PC-9 (cell line): ENCODE data around the gene PIK3IP1. TPM values are rescaled to one million over a fixed set of nuclear protein-coding genes. Genes with fewer than 3 reads are reported as not detected.

ENCODE experiments used
- BruUV-seq: library from RNA; stranded (reverse); fragments of 400-500 nt; replicated peaks from 2 replicates; lab custom pipeline; 2021; lab: Mats Ljungman, UMichigan
- CTCF ChIA-PET: fragments of 300-600 bp; sonication (Branson Sonifier 250); formaldehyde crosslinking; loops from one replicate; lab custom pipeline; 2022; ENCODE audit warnings: antibody characterized with exemption; lab: Charles Lee
- POLR2A ChIA-PET: fragments of 300-600 bp; sonication (Branson Sonifier 250); formaldehyde crosslinking; loops from one replicate; lab custom pipeline; 2022; ENCODE audit warnings: antibody characterized with exemption; ENCODE audit not compliant: unreplicated experiment; lab: Charles Lee
- DNase-seq, 2 experiments: peaks; one replicate each; pipeline versions ENCODE4 v3.0.0 to v3.0.0-alpha.2; 2015 to 2022; ENCODE audit warnings: mixed read lengths in 1 of 2
- H2AFZ ChIP-seq: fragments of 200-600 bp; sonication (generic); 2 replicates; pipeline ENCODE4 v1.8.1; 2017; ENCODE audit warnings: antibody characterized with exemption
- H3F3A ChIP-seq: fragments of 200-600 bp; sonication (generic); 2 replicates; pipeline ENCODE4 v1.8.1; 2017; ENCODE audit warnings: antibody characterized with exemption, mild to moderate bottlenecking, low read depth; ENCODE audit not compliant: insufficient read depth
- H3K27ac ChIP-seq: fragments of 200-600 bp; sonication (generic); 2 replicates; pipeline ENCODE4 v1.6.1; 2016; ENCODE audit warnings: mixed run types
- H3K27me3 ChIP-seq: fragments of 200-600 bp; sonication (generic); 2 replicates; pipeline ENCODE4 v1.6.1; 2016; ENCODE audit warnings: low read depth, mixed run types; ENCODE audit not compliant: insufficient read depth
- H3K36me3 ChIP-seq: fragments of 200-600 bp; sonication (generic); 2 replicates; pipeline ENCODE4 v1.6.1; 2016; ENCODE audit warnings: low read depth, mixed run types
- H3K4me1 ChIP-seq: fragments of 200-600 bp; sonication (generic); replicated peaks from 2 replicates; pipeline ENCODE4 v1.6.1; 2016; ENCODE audit warnings: mixed run types; ENCODE audit not compliant: insufficient read depth
- H3K4me2 ChIP-seq: fragments of 200-600 bp; sonication (generic); 2 replicates; pipeline ENCODE4 v1.6.1; 2017; ENCODE audit warnings: mixed run types
- H3K4me3 ChIP-seq: fragments of 200-600 bp; sonication (generic); 2 replicates; pipeline ENCODE4 v1.6.1; 2016; ENCODE audit warnings: mixed run types
- H3K79me2 ChIP-seq: fragments of 200-600 bp; sonication (generic); 2 replicates; pipeline ENCODE4 v1.6.1; 2017; ENCODE audit warnings: low read depth, mixed run types
- H3K9me2 ChIP-seq: fragments of 200-600 bp; sonication (generic); 2 replicates; pipeline ENCODE4 v1.8.1; 2017; ENCODE audit warnings: mild to moderate bottlenecking; ENCODE audit not compliant: insufficient read depth
- H3K9me3 ChIP-seq: fragments of 200-600 bp; sonication (generic); 2 replicates; pipeline ENCODE4 v1.8.1; 2016; ENCODE audit warnings: low read depth; ENCODE audit not compliant: insufficient read depth
- H4K20me1 ChIP-seq: fragments of 200-600 bp; sonication (generic); 2 replicates; pipeline ENCODE4 v1.8.1; 2017; ENCODE audit not compliant: insufficient read depth
- CTCF ChIP-seq: fragments of 200-600 bp; sonication (generic); conservative IDR thresholded peaks from 2 replicates; pipeline ENCODE4 v1.6.1; 2017; ENCODE audit warnings: mixed run types, antibody characterized with exemption, mild to moderate bottlenecking, moderate library complexity
- EZH2 ChIP-seq: fragments of 200-600 bp; sonication (generic); IDR thresholded peaks from 2 replicates; pipeline ENCODE4 v1.8.0; 2017; ENCODE audit warnings: antibody characterized with exemption, low read depth
- intact Hi-C: fragments of 100-400 bp; cut with micrococcal nuclease; formaldehyde crosslinking; loops from one replicate; pipeline ENCODE4 v1.10.0; 2022; ENCODE audit not compliant: unreplicated experiment
- total RNA-seq: library from RNA; stranded (reverse); gene quantifications from 2 replicates; pipeline ENCODE4 v1.2.3, GENCODE V29; 2021

The PIK3IP1 gene
- total RNA-seq, 1 experiment from 2014 or later = 15.7 TPM

DNA sequence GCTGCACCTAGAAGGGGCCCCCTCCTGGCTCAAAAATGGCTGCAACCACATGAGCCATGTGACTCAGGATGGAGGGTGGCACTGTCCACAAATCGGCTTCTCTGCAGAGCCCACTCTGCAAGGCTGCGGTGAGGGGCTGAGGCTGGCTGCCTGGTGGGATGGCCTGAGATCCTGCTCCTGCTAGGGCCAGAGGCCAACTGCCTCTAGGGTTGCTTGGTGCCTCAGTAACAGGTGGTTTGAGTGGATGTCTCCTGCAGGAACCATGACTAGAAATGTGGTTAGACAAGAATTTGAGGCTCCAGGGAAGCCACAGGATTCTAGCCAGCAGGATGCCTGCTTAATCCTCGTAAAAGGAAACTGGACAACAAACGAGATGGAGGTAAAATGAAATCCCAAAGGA lies 36.7 kb upstream of the PIK3IP1 start:
- CTCF ChIA-PET = no interaction called here
- Histone ChIP-seq H3K36me3 (peaks cover 49% of the 10 kb centered on the region), H3K4me1 (peaks cover 15% of the 10 kb centered on the region), H3K4me2 (no peak overlapping the region), H2AFZ (no peak overlapping the region), H3K27me3 (no peaks in the 10 kb centered on the region), H3K27ac (0 out of 2 replicates have a peak overlapping the region, but pooled peaks have one; percentile 12), H4K20me1 (peaks cover 5% of the 10 kb centered on the region; the same call in 1 of the 2 replicates), H3K9me2 (no peaks in the 10 kb centered on the region), H3K4me3 (no peak overlapping the region), H3K9me3 (no peaks in the 10 kb centered on the region), H3F3A (peaks cover 9% of the 10 kb centered on the region; the same call in 1 of the 2 replicates), H3K79me2 (no peaks in the 10 kb centered on the region)
- no peak for TF ChIP-seq CTCF
- TF ChIP-seq EZH2 = no peak
- no TSS peak for BruUV-seq
- peak; percentile 39 to 63 for DNase-seq
- intact Hi-C loops = no loop called here
- POLR2A ChIA-PET = no interaction called here

GRCh38 chr22:31328544-31328960 lies 36.3 kb upstream of the PIK3IP1 start:
- Histone ChIP-seq H2AFZ (no peak overlapping the region), H3K27ac (no peak overlapping the region), H3K27me3 (no peaks in the 10 kb centered on the region), H3F3A (peaks cover 5% of the 10 kb centered on the region; the same call in 1 of the 2 replicates), H3K4me3 (no peak overlapping the region), H3K79me2 (no peaks in the 10 kb centered on the region), H3K9me2 (no peaks in the 10 kb centered on the region), H3K9me3 (no peaks in the 10 kb centered on the region), H3K4me2 (no peak overlapping the region), H3K36me3 (peaks cover 49% of the 10 kb centered on the region), H4K20me1 (peaks cover 5% of the 10 kb centered on the region; the same call in 1 of the 2 replicates), H3K4me1 (peaks cover 15% of the 10 kb centered on the region)
- POLR2A ChIA-PET = no interaction called here
- intact Hi-C loops = no loop called here
- no peak for DNase-seq
- CTCF ChIA-PET = no interaction called here
- no TSS peak for BruUV-seq
- TF ChIP-seq EZH2 (no peak), CTCF (no peak)

DNA sequence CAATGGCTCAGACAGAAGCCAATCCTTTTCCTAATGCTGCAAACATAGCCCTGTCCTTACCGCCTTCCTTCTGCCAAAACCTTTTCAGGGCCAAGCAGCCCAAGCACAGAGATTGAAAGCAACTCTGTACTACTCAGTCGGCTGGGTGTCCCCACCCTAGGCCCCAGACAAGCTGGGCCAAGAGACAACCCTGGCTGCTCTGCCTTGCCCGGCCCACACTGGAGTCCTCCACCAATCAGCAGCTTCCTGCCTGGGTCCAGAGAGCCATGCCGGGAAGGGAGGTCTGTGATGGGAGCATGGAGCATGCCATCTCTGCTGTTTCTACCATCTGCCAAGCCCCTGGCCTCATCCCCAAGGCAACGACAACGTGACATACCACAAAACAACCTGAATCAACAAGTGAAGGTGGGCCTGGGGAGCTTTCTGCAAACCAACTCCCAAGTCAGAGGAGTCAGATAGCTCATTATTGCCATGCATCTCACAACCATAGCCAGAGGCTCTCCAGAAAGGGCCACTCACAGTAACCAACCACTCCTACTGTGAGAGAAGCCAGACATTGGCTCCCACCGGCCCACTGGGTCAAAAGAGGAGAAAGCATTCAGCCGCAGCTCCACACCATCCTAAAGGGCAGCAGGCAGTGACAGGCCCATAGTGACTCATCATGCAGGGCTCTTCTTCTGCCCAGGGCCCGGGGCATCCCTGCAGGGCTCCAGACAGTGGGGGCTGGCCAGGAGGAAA lies 35.7 kb upstream of the PIK3IP1 start:
- CTCF ChIA-PET = interaction anchor here (0.6 kb wide), 1 partner anchor 18 kb away, joined by 3 read pairs; no protein-coding TSS in a partner anchor
- Histone ChIP-seq H3K4me1 (peaks cover 15% of the 10 kb centered on the region), H2AFZ (no peak overlapping the region), H3K79me2 (no peaks in the 10 kb centered on the region), H3K27me3 (no peaks in the 10 kb centered on the region), H3K4me3 (no peak overlapping the region), H3K9me3 (no peaks in the 10 kb centered on the region), H4K20me1 (peaks cover 3% of the 10 kb centered on the region; the same call in 1 of the 2 replicates), H3K36me3 (peaks cover 49% of the 10 kb centered on the region), H3K9me2 (no peaks in the 10 kb centered on the region), H3K4me2 (no peak overlapping the region), H3F3A (peaks cover 5% of the 10 kb centered on the region; the same call in 1 of the 2 replicates), H3K27ac (no peak overlapping the region)
- TF ChIP-seq EZH2 (no peak), CTCF (no peak)
- peak in 1 of 2 experiments; percentile 11 for DNase-seq
- BruUV-seq = no TSS peak
- POLR2A ChIA-PET = no interaction called here
- intact Hi-C loops = no loop called here
